Measurements from ENCODE around the gene GLUD2.
"Not testable (repeated sequence)": the region's sequence is repeated elsewhere in the genome, so short reads cannot be mapped to it uniquely, and the experiment has no call there.

Gene GLUD2

GRCh38 chrX:121047441-121048419, at the start of gene GLUD2:
GLUD2 (plus strand) TSS chrX:121047610; CDS start chrX:121047685, 75 bp downstream.
- not testable (repeated sequence) for DNase-seq

GRCh38 chrX:120999413-120999812, 48.0 kb upstream of the GLUD2 start:
- no peak for DNase-seq

GRCh38 chrX:121000589-121000988, 46.8 kb upstream of the GLUD2 start:
- DNase-seq: no peak

- no peak for DNase-seq
Observed at GRCh38 chrX:121008920-121009319, 38.5 kb upstream of the GLUD2 start.

GRCh38 chrX:121009764-121010163, 37.6 kb upstream of the GLUD2 start:
- no peak for DNase-seq

GRCh38 chrX:121010218-121010617, 37.2 kb upstream of the GLUD2 start:
- DNase-seq: no peak

GRCh38 chrX:121011254-121011653, 36.2 kb upstream of the GLUD2 start:
- no peak for DNase-seq

- DNase-seq: no peak
Observed at GRCh38 chrX:121013897-121014455, 33.4 kb upstream of the GLUD2 start.

- DNase-seq: no peak
Observed at GRCh38 chrX:121014826-121015225, 32.6 kb upstream of the GLUD2 start.

- no peak for DNase-seq
Observed at GRCh38 chrX:121028419-121028818, 19.0 kb upstream of the GLUD2 start.

GRCh38 chrX:121030083-121030482, 17.3 kb upstream of the GLUD2 start:
- DNase-seq: no peak

- DNase-seq: no peak
Observed at GRCh38 chrX:121032531-121032930, 14.9 kb upstream of the GLUD2 start.

- DNase-seq: no peak
Observed at GRCh38 chrX:121036137-121036536, 11.3 kb upstream of the GLUD2 start.

- DNase-seq: no peak
Observed at GRCh38 chrX:121036951-121037350, 10.5 kb upstream of the GLUD2 start.

- no peak for DNase-seq
Observed at GRCh38 chrX:121050781-121051180, 3.4 kb downstream of the GLUD2 start.

- DNase-seq: no peak
Observed at GRCh38 chrX:121052122-121052521, 4.7 kb downstream of the GLUD2 start.

GRCh38 chrX:121062289-121062688, 14.9 kb downstream of the GLUD2 start:
- DNase-seq: no peak

- DNase-seq: no peak
Observed at GRCh38 chrX:121064579-121064978, 17.2 kb downstream of the GLUD2 start.

GRCh38 chrX:121084247-121084646, 36.8 kb downstream of the GLUD2 start:
- not testable (repeated sequence) for DNase-seq

- DNase-seq: no peak
Observed at GRCh38 chrX:121084903-121085611, 37.6 kb downstream of the GLUD2 start.

- DNase-seq: no peak
Observed at GRCh38 chrX:121085612-121086010, 38.2 kb downstream of the GLUD2 start.

GRCh38 chrX:121093011-121093410, 45.6 kb downstream of the GLUD2 start:
- no peak for DNase-seq
